K562 (cell line): ENCODE measurements around the gene ITPR2.

ENCODE experiments used
- BRCA1 ChIP-seq, 2 experiments: fragments of 450-650 bp in 1 of 2; sonication (generic) in 1 of 2; formaldehyde crosslinking in 1 of 2; IDR thresholded peaks; 2 replicates each; pipeline versions ENCODE4 v1.5.0 to v1.6.1; 2017 to 2020; ENCODE audit warnings: mild to moderate bottlenecking in 1 of 2, missing genetic modification reagents in 1 of 2
- C11orf30 ChIP-seq: fragments of 450-650 bp; IDR thresholded peaks from 2 replicates; pipeline ENCODE4 v1.6.1; 2016; ENCODE audit warnings: low read depth, mild to moderate bottlenecking
- KDM4B ChIP-seq, 2 experiments: fragments of 450-650 bp in 1 of 2; sonication (generic) in 1 of 2; IDR thresholded peaks; 2 replicates each; pipeline ENCODE4 v1.6.1; 2016 to 2017; ENCODE audit warnings: borderline replicate concordance in 2 of 2, antibody characterized with exemption in 1 of 2, low read depth in 1 of 2, mild to moderate bottlenecking in 1 of 2
- SAFB2 ChIP-seq: fragments of 200-400 bp; formaldehyde crosslinking; IDR thresholded peaks from 2 replicates; pipeline ENCODE4 v1.6.1; 2018; ENCODE audit warnings: borderline replicate concordance, low read length, low read depth, moderate library complexity; ENCODE audit not compliant: severe bottlenecking
- SIX5 ChIP-seq, 2 experiments: IDR thresholded peaks; 2 replicates each; pipeline ENCODE4 v1.6.1; 2011; ENCODE audit warnings: low read length in 2 of 2, borderline replicate concordance in 1 of 2, low read depth in 1 of 2, mild to moderate bottlenecking in 1 of 2, moderate library complexity in 1 of 2; ENCODE audit not compliant: insufficient read depth in 1 of 2
- TCF7L2 ChIP-seq: fragments of 150-350 bp; IDR thresholded peaks from 2 replicates; pipeline ENCODE4 v1.6.1; 2016; ENCODE audit warnings: low read depth, mild to moderate bottlenecking, low read length, moderate library complexity
- ZNF212 ChIP-seq: fragments of 450-650 bp; formaldehyde crosslinking; IDR thresholded peaks from 2 replicates; pipeline ENCODE4 v1.4.0; 2020; ENCODE audit warnings: mild to moderate bottlenecking
- TF ChIP-seq, protein P1 (sequence below), 3 experiments: IDR thresholded peaks in 2 of 3; conservative IDR thresholded peaks in 1 of 3; 2 replicates each; pipeline ENCODE4 v1.5.1; 2011 to 2012; ENCODE audit warnings: low read length in 3 of 3, mild to moderate bottlenecking in 3 of 3, control low read depth in 2 of 3, improper control_type of control experiment in 1 of 3, inconsistent platforms in 1 of 3, low read depth in 1 of 3, mixed read lengths in 1 of 3, moderate library complexity in 1 of 3; ENCODE audit not compliant: insufficient read depth in 2 of 3
- TF ChIP-seq, protein P2 (sequence below): sonication (generic); formaldehyde crosslinking; IDR thresholded peaks from 2 replicates; pipeline ENCODE4 v1.8.1; 2023; ENCODE audit warnings: mild to moderate bottlenecking, missing genetic modification reagents, moderate library complexity

DNA sequence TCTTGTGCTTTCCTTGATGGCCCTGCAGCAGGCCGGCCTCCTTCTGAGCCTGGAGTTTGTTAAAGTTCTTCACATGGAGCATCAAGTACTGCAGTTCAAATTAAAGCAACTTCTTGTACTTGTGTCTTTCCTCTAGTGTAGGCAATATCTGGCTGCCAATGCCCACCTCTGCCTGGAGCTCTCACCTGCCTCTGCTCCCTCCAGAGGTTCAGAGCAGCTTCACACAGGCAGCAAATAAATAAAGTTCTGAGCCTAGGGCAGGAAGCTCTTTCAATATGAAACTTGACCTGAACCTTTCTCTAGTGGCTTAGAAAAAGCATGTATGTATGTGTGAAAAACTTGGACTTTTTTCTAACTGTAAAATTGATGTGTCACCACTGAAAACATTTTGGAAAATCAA lies 65.9 kb downstream of the ITPR2 start:
- TF ChIP-seq ZNF212 (CRISPR knock-in tag) (no peak), SAFB2 (no peak), BRCA1 (IDR thresholded peaks at IDR 0.05) (no peak), BRCA1 (CRISPR knock-in tag; IDR thresholded peaks at IDR 0.05) (no peak), C11orf30 (no peak), TCF7L2 (no peak), KDM4B (IDR thresholded peaks at IDR 0.05; ENCODE audit: borderline replicate concordance in 2 of 2, low read depth in 1 of 2) (no peak), SIX5 (IDR thresholded peaks at IDR 0.05; ENCODE audit: borderline replicate concordance in 1 of 2, insufficient read depth in 1 of 2, low read depth in 1 of 2, low read length in 2 of 2) (no peak)
- TF ChIP-seq, protein P1, sequence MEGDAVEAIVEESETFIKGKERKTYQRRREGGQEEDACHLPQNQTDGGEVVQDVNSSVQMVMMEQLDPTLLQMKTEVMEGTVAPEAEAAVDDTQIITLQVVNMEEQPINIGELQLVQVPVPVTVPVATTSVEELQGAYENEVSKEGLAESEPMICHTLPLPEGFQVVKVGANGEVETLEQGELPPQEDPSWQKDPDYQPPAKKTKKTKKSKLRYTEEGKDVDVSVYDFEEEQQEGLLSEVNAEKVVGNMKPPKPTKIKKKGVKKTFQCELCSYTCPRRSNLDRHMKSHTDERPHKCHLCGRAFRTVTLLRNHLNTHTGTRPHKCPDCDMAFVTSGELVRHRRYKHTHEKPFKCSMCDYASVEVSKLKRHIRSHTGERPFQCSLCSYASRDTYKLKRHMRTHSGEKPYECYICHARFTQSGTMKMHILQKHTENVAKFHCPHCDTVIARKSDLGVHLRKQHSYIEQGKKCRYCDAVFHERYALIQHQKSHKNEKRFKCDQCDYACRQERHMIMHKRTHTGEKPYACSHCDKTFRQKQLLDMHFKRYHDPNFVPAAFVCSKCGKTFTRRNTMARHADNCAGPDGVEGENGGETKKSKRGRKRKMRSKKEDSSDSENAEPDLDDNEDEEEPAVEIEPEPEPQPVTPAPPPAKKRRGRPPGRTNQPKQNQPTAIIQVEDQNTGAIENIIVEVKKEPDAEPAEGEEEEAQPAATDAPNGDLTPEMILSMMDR (IDR thresholded peaks at IDR 0.05 in 2 of 3, conservative IDR thresholded peaks at IDR 0.05 in 1 of 3; ENCODE audit: insufficient read depth in 2 of 3, low read depth in 1 of 3, low read length in 3 of 3) = no peak
- TF ChIP-seq, protein P2, sequence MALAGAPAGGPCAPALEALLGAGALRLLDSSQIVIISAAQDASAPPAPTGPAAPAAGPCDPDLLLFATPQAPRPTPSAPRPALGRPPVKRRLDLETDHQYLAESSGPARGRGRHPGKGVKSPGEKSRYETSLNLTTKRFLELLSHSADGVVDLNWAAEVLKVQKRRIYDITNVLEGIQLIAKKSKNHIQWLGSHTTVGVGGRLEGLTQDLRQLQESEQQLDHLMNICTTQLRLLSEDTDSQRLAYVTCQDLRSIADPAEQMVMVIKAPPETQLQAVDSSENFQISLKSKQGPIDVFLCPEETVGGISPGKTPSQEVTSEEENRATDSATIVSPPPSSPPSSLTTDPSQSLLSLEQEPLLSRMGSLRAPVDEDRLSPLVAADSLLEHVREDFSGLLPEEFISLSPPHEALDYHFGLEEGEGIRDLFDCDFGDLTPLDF (CRISPR knock-in tag) = no peak
